ENCODE results near the gene ZNF234. TPM values are rescaled to one million over a fixed set of nuclear protein-coding genes. Genes with fewer than 3 reads are reported as not detected.

Gene ZNF234
- polyA plus RNA-seq, 1 of the 3 experiments (the other 2 are of a cell fraction): 3.1 TPM

DNA sequence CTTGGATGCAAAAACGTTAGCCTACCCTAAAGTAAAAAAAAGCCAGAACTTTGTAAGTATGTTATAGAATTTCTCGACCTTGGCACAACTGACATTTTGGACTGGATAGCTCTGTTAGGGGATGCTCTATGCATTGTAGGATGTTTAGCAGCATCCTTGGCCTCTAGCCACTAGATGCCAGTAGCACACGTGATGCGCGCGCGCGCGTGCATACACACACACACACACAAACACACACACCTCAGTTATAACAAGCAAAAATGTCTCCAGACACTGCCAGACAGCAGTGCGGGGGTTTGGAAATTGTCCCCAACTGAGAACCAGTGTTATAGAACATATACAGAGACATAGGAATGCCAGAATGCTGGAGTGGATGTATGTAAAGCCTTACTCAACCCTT, 40.8 kb downstream of the ZNF234 start:
- Histone ChIP-seq H4K20me1 (ENCODE audit: insufficient read depth) (no peaks in the 10 kb centered on the region), H3K9me3 (no peaks in the 10 kb centered on the region; the same call in 1 of the 2 replicates), H3K9me2 (0 out of 2 replicates have a peak, but pooled peaks cover 2% of the 10 kb centered on the region), H3K27ac (ENCODE audit: low read depth in 2 of 2, low read length in 1 of 2) (no peak overlapping the region), H3K9ac (no peak overlapping the region), H3K79me2 (ENCODE audit: insufficient read depth) (no peaks in the 10 kb centered on the region), H3K27me3 (ENCODE audit: insufficient read depth) (no peaks in the 10 kb centered on the region), H3K4me1 (ENCODE audit: control insufficient read depth in 1 of 2, insufficient read depth in 2 of 2, low read depth in 1 of 2, low read length in 1 of 2) (no peaks in the 10 kb centered on the region), H3K4me2 (no peak overlapping the region), H3K4me3 (ENCODE audit: low read depth in 2 of 2, low read length in 1 of 2) (no peak overlapping the region), H3F3A (replicated peaks; ENCODE audit: insufficient read depth) (peaks cover 3% of the 10 kb centered on the region), H2AFZ (ENCODE audit: low read depth) (no peak overlapping the region), H3K36me3 (replicated peaks in 1 of 2; ENCODE audit: control insufficient read depth in 1 of 2, insufficient read depth in 2 of 2, low read length in 1 of 2) (peaks cover 0 to 3% of the 10 kb centered on the region in 2 experiments)
- POLR2A ChIA-PET: no interaction called here
- TF ChIP-seq RFX5 (IDR thresholded peaks at IDR 0.05; ENCODE audit: low read length) (no peak), CTCF (IDR thresholded peaks at IDR 0.05) (no peak), PBX3 (IDR thresholded peaks at IDR 0.05) (no peak), TEAD4 (IDR thresholded peaks at IDR 0.05; ENCODE audit: borderline replicate concordance, insufficient read depth) (no peak), FOXM1 (IDR thresholded peaks at IDR 0.05; ENCODE audit: low read depth) (no peak), CHD2 (IDR thresholded peaks at IDR 0.05; ENCODE audit: low read length, partially characterized antibody) (no peak), NFIC (IDR thresholded peaks at IDR 0.05; ENCODE audit: borderline replicate concordance) (no peak)
- TF ChIP-seq, protein P1, sequence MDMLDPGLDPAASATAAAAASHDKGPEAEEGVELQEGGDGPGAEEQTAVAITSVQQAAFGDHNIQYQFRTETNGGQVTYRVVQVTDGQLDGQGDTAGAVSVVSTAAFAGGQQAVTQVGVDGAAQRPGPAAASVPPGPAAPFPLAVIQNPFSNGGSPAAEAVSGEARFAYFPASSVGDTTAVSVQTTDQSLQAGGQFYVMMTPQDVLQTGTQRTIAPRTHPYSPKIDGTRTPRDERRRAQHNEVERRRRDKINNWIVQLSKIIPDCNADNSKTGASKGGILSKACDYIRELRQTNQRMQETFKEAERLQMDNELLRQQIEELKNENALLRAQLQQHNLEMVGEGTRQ (IDR thresholded peaks at IDR 0.05; ENCODE audit: borderline replicate concordance, low read depth, low read length): no peak
- CTCF ChIA-PET: no interaction called here
- no peak for DNase-seq
- WGBS (ENCODE audit: low lambda C conversion rate): 85% methylated on average over 10 of the region's 10 CpGs

- no peaks in the 10 kb centered on the region for H4K20me1 ChIP-seq (ENCODE audit: insufficient read depth)
- WGBS (ENCODE audit: low lambda C conversion rate): 83% methylated on average over 6 of the region's 6 CpGs
- H3K27ac ChIP-seq (ENCODE audit: low read depth in 2 of 2, low read length in 1 of 2): no peak overlapping the region
- H3K4me2 ChIP-seq: no peak overlapping the region
- no peak overlapping the region for H2AFZ ChIP-seq (ENCODE audit: low read depth)
- ChIA-PET POLR2A (no interaction called here), CTCF (no interaction called here)
- no peaks in the 10 kb centered on the region for H3K27me3 ChIP-seq (ENCODE audit: insufficient read depth)
- H3K4me3 ChIP-seq (ENCODE audit: low read depth in 2 of 2, low read length in 1 of 2): no peak overlapping the region
- DNase-seq: no peak
- no peaks in the 10 kb centered on the region for H3K79me2 ChIP-seq (ENCODE audit: insufficient read depth)
- H3K36me3 ChIP-seq (replicated peaks in 1 of 2; ENCODE audit: control insufficient read depth in 1 of 2, insufficient read depth in 2 of 2, low read length in 1 of 2): no peaks in the 10 kb centered on the region
- H3K9ac ChIP-seq: no peak overlapping the region
- H3K9me2 ChIP-seq: 0 out of 2 replicates have a peak, but pooled peaks cover 6% of the 10 kb centered on the region
- H3F3A ChIP-seq (replicated peaks; ENCODE audit: insufficient read depth): no peaks in the 10 kb centered on the region
- H3K9me3 ChIP-seq: peaks cover 4% of the 10 kb centered on the region; the same call in 1 of the 2 replicates
- no peaks in the 10 kb centered on the region for H3K4me1 ChIP-seq (ENCODE audit: control insufficient read depth in 1 of 2, insufficient read depth in 2 of 2, low read depth in 1 of 2, low read length in 1 of 2)
- no peak for TF ChIP-seq RFX5 (IDR thresholded peaks at IDR 0.05; ENCODE audit: low read length)
- TF ChIP-seq GABPA (IDR thresholded peaks at IDR 0.05; ENCODE audit: low read depth): no peak
- TF ChIP-seq RAD21 (IDR thresholded peaks at IDR 0.05; ENCODE audit: low read length): no peak
- no peak for TF ChIP-seq TCF12 (IDR thresholded peaks at IDR 0.05)
- no peak for TF ChIP-seq MXI1 (IDR thresholded peaks at IDR 0.05; ENCODE audit: low read depth, low read length)
- TF ChIP-seq YY1 (IDR thresholded peaks at IDR 0.05; ENCODE audit: low read depth): no peak
- TF ChIP-seq, protein P2, sequence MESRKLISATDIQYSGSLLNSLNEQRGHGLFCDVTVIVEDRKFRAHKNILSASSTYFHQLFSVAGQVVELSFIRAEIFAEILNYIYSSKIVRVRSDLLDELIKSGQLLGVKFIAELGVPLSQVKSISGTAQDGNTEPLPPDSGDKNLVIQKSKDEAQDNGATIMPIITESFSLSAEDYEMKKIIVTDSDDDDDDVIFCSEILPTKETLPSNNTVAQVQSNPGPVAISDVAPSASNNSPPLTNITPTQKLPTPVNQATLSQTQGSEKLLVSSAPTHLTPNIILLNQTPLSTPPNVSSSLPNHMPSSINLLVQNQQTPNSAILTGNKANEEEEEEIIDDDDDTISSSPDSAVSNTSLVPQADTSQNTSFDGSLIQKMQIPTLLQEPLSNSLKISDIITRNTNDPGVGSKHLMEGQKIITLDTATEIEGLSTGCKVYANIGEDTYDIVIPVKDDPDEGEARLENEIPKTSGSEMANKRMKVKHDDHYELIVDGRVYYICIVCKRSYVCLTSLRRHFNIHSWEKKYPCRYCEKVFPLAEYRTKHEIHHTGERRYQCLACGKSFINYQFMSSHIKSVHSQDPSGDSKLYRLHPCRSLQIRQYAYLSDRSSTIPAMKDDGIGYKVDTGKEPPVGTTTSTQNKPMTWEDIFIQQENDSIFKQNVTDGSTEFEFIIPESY (IDR thresholded peaks at IDR 0.05; ENCODE audit: borderline replicate concordance, low read depth): no peak
- no peak for TF ChIP-seq NRF1 (IDR thresholded peaks at IDR 0.05; ENCODE audit: low read depth, low read length)
- no peak for TF ChIP-seq ELF1 (IDR thresholded peaks at IDR 0.05)
- TF ChIP-seq FOSL2 (IDR thresholded peaks at IDR 0.05; ENCODE audit: borderline replicate concordance, low read depth): no peak
- TF ChIP-seq, protein P1 (IDR thresholded peaks at IDR 0.05; ENCODE audit: borderline replicate concordance, low read depth, low read length): no peak
- TF ChIP-seq NFIC (IDR thresholded peaks at IDR 0.05; ENCODE audit: borderline replicate concordance): no peak
- TF ChIP-seq TEAD4 (IDR thresholded peaks at IDR 0.05; ENCODE audit: borderline replicate concordance, insufficient read depth): no peak
- no peak for TF ChIP-seq SMC3 (IDR thresholded peaks at IDR 0.05; ENCODE audit: low read depth, low read length)
- TF ChIP-seq EP300 (IDR thresholded peaks at IDR 0.05; ENCODE audit: borderline replicate concordance in 1 of 2, low read depth in 1 of 2, low read length in 1 of 2): no peak
- TF ChIP-seq MEF2A (IDR thresholded peaks at IDR 0.05; ENCODE audit: borderline replicate concordance, low read depth): no peak
- no peak for TF ChIP-seq PBX3 (IDR thresholded peaks at IDR 0.05)
- no peak for TF ChIP-seq FOXJ3 (CRISPR knock-in tag; IDR thresholded peaks at IDR 0.05)
Observed at GRCh38 chr19:44190020-44190419, 48.7 kb downstream of the ZNF234 start.
